Measurements from ENCODE around the gene MRPS18A.
"Not testable (repeated sequence)": the region's sequence is repeated elsewhere in the genome, so short reads cannot be mapped to it uniquely, and the experiment has no call there.

The MRPS18A gene

DNA sequence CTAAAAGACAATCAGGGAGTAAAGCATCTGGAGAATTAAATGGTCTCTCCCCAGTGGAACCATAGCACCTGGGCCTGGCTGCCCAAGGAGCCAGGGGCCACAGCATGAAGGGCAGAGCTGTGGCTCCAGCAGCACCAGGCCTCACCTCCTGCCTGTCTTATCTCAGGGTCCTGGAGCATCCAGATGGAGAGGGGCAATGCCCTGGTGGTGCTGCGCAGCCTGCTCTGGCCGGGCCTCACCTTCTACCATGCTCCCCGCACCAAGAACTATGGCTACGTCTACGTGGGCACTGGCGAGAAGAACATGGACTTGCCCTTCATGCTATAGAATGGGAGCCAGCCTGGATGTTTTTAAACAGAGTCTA, 17.0 kb downstream of the MRPS18A start:
- no peak for DNase-seq (ENCODE audit: low read depth)

DNA sequence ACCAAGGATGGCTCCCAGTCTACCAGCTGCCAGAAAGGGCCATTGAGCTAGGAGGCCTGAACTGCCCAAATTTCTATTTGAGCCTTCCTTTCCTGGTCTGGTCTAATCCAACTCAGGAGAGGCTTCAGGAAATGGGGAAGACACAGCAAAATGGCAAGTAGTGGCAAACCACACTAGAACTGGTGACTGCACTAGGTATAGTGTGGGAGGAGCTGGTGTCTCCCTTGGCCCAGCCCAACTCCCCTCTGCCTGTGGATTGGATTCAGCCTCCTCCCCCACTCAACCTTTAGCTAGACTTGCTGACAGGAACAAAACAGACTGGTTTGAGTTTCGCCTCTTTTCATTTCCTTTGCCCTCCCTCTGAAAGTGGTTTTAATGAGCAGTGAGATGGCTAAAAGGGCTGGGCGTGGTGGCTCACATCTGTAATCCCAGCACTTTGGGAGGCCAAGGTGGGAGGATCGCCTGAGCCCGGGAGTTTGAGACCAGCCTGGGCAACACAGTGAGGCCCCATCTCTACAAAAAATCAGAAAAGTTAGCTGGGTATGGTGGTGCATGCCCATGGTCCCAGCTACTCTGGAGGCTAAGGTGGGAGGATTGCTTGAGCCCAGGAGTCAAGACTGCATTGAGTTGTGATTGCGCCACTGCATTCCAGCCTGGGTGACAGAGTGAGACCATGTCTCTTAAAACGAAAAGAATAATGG, 17.5 kb downstream of the MRPS18A start:
- DNase-seq (ENCODE audit: low read depth), result no peak

DNA sequence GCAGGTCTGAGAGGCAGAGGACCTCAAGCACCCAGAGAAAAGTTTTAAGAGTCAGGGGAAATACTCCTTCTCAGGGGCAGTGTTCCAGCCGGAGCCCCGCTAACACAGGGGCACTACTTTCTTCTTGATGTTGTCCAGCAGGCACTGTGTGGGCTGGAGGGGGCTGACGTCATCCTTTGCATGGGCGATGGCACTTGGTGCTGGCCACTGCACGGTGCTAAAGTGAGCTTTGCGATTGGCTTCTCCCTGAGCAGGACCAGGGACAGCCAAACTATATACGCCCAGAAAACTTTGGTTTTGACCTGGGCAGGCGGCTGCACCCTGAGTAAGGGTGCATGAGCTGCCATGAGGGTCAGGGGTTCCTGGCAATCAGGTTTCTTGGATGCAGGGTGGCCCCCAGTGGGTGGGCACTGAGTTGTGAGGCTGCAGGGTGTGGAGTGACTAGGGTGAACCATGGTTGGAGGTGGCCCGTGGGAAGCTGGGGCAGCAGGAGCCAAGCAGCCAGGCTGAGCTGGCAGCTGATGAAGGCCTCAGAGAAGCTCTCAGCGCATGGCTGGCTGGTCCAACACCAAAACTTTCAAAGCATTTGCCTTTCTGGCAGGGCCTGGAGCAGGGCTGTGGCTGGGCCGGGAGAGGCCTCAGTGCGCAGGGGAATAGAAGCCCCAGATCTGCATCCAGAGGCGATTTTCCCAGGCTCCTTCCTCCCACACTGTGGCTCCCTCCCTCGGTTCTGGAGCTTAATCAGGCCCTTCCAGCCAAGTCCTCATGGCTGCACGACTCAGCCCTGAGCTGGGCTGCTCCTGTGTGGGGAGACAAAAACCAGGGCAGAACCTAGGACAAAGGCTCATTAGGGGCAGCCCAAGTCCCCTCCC, 18.3 kb downstream of the MRPS18A start:
- DNase-seq (ENCODE audit: low read depth), result no peak

DNA sequence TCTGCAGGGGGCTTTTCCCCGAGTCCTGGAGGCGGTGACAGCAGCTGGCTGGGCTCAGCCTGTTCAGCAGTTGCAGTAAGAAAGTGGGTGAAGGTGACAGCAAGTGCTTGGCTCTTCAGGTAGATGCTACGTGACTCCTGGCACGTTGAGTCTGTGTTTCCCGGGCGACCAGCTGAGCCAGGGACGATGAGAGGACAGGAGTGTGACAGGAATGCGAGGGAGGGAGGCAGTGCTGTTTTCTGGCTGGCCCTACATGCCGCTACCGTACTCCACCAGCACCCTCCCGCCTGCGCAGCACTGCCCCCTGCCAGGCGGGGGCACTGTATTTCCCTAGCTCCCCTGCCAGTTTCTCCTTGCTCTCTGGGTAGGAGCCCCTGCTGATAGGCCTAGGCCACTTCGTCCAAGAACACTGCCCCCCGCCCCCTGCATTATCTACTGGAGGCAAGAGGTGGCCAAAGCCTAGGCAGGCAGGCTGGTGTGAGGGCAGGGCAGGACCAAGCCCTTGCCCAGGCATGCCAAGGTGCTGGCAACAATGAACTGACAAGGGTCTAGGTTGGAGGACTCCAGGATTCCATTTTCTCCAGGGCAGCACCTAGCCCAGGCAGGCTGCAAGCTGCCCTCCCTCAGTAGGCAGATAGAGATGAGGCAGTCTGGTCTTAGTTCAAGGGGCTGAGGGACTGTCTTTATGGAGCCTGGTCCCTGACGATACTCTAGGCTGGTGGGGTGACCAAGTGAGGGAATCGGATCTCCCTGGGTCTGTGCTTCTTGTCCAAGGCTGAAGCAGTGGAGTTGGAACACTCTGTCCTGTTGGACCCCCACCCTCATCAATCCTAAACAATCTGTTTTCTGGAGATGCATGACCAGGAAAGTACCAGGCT, 19.2 kb downstream of the MRPS18A start:
- DNase-seq (ENCODE audit: low read depth), result peak; percentile 30

DNA sequence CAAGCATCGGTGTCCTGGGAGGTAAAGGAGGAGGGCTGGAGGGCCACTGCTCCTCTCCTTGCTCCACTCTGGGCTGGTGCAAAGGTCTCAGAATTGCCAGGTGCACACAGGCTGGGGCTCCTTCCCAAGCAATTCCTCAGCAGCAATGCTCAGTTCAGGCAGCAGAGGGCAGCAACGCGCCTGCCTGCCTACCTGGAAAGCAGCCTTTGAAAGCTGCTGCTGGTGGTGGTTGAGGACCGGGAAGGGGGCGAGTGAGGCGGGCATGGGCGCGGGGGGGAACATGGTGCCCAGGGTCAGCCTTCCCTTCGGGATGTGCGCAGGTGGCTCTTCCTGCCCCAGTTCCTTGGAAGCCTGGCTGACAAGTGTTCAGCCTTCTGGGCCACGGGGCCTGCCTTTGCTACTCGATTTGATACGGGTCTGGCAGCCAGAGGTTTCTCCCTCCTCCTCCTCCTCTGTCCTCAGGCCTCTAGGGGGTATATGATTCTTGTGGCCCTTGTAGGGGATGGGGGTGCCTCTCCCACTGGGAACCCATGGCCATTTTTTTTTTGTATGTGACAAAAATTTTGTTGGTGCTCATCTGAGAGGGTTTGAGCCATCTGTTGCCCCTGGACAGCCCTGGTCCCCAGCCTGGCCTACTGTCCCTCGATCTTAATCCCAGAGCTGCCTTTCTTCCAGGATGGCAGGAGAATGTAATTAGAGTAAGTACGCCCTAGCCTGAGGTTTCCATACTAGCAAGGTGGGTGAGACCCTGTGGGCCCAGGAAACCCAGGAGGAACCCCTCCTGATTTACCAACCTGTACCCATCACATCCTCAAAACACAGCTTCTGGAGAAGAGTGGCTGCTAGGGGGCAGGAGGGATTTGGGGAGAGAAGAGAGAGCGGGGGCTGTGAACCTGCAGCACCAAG, 20.1 kb downstream of the MRPS18A start:
- DNase-seq (ENCODE audit: low read depth), result peak; percentile 49

DNA sequence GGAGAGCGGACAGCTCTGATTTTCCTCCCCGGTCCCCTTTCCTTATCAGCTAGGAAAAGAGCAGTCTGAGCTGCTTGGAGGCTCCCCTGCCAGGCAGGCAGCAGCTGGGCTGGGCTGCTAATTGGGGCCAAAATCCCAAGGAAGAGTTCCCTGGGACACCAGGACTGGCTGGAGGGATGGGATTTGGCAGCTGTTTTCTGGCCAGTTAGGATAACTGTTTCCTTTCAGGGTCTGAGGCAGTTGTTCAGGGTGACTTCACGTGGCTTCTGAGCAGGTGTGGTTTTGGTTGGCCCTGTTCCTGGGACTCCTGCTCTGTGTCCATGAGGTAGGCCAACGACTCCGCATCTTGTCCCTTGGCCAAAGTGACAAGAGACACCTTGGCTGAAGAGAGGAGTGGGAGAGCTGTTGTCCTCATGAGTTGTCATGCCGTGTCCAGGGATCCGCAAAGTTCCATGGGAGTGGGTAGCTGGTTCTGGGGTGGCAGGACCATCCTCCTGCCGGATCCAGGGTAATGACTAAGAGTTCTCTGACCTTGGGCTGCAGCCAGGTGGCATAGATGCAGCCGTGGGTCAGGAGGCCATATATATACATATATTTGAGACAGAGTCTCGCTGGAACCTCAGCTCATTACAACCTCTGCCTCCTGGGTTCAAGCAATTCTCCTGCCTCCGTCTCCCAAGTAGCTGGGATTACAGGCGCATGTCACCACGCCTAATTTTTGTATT, 21.2 kb downstream of the MRPS18A start:
- DNase-seq (ENCODE audit: low read depth), result no peak

DNA sequence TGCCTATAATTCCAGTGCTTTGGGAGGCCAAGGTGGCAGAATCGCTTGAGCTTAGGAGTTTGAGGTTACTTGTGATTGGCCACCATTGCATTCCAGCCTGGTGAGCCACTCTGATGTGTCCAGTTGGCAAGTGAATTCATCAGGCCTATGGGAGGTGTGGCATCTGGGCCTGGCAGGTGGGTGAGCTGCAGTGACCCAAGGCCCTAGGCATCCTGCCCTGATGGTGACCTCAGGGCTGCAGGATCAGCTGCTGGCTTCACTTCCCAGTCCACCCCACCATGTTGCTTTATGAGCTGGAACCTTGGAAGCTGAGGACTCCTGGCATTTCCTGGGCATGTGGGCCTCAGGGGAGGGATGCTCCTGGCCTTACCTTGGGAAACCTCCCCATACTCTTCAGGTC, 22.2 kb downstream of the MRPS18A start:
- DNase-seq (ENCODE audit: low read depth), result no peak

DNA sequence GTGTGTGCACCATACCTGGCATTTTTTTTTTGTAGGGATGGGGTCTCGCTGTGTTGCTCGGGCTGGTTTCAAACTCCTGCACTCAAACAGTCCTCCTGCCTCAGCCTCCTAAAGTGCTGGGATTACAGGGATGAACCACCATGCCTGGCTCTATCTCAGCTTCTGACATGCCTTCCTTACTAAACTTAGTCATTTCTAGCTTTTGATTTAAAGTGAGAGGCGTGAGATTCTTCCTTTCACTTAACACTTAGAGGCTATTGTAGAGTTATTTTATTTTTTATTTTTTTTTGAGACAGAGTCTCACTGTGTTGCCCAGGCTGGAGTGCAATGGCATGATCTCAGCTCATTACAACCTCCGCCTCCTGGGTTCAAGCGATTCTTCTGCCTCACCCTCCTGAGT, 24.6 kb downstream of the MRPS18A start:
- not testable (repeated sequence) for DNase-seq (ENCODE audit: low read depth)

DNA sequence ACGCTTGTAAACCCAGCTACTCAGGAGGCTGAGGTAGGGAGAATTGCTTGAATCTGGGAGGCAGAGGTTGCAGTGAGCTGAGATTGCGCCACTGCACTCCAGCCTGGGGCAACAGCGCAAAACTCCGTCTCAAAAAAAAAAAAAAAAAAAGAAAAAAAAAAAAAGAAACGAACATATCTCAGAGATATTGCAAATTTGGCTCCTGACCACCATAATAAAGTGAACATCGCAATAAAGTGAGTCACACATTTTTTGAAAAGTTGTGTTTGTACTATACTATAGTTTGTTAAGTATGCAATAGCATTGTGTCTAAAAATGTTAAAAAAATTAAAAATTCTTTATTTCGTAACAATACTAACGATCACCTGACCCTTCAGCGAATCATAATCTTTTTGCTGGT, 29.4 kb downstream of the MRPS18A start:
- DNase-seq (ENCODE audit: low read depth), result no peak

DNA sequence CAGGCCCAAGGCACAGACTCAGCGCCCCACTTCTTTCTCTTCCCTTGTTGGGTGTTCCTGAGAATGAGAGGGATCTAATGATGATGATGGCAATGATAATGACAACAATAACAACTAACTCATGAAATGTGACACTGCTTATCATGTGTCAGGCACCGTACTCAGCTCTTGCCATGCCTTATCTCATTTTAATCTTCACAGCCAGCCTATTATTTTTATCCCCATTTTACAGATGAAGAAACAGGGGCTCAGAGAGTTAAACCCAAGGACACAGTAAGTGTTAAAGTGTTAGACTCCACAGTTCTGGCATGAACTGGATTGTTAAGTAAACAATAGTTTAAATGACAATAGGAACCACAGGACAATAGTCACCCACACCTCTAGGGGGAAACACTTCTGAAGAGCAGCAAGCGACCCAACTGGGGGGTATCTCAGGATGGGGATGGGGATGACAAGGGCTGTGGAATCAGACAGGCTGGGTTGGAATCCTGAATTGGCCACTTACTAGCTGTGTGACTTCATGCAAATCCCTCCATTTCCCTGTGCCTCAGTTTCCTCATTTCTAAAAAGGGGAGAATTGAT, 30.3 kb downstream of the MRPS18A start:
- no peak for DNase-seq (ENCODE audit: low read depth)

DNA sequence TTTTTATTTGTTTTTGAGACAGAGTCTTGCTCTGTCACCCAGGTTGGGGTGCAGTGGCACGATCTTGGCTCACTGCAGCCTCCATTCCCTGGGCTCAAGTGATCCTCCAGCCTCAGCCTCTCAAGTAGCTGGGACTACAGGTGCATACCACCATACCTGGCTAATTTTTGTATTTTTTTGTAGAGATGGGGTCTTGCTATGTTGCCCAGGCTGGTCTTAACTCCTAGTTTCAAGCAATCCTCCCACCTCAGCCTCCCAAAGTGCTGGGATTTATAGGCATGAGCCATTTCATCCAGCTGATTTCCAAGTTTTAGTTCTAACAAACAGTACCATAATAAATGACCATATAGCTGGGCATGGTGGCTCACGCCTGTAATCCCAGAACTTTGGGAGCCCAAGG, 34.8 kb downstream of the MRPS18A start:
- DNase-seq (ENCODE audit: low read depth), result not testable (repeated sequence)

DNA sequence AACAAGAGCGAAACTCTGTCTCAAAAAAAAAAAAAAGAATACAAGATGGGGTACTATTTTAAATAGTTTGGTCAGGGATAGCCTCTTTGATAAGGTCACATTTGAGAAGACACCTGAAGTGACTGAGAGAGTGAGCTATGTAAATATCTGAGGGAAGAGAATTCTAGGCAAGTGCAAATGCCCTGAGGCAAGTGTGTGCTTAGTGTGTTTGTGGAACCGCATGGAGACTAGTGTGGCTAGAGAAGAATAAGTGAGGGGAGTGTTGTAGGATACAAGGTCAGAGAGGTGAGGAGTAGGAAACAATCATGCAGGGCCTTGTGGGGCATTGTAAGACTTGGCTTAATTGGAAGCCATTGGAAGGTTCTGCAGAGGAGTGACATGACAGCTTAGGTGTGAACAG, 39.3 kb downstream of the MRPS18A start:
- no peak for DNase-seq (ENCODE audit: low read depth)

DNA sequence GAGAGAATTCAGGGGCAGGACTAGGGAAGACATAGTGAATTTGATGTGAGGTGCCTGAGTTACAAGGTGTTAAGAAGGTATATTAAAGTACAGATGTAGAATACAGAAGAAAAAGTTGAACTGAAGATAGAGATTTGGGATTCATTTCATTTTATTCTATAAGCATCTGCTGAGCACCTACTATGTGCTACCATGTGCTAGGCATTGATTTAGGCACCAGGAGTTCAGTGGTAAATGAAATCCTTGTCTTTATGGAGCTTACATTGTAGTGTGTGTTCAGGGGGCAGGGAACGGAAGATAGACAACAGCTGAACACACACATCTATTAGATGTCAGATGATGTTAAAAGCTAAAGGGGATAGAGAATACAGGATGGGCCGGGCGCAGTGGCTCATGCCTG, 40.0 kb downstream of the MRPS18A start:
- no peak for DNase-seq (ENCODE audit: low read depth)

DNA sequence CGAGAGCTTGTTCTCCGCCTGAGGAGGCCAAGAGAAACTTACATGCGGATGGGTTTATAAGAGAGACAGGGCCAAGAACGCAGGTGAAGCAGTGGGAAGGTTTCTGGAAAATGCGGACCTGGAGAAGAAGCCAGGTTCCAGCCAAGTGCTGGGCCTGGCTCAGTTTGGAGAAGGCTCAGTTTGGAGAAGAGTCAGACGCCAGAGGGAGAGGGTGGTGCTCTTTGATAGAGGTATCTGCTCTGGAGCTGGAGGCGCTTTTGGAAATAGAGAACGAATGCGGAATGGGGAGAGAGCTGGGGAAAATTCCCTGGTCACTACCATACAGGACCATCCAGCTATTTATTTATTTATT, 42.0 kb downstream of the MRPS18A start:
- DNase-seq (ENCODE audit: low read depth), result no peak

DNA sequence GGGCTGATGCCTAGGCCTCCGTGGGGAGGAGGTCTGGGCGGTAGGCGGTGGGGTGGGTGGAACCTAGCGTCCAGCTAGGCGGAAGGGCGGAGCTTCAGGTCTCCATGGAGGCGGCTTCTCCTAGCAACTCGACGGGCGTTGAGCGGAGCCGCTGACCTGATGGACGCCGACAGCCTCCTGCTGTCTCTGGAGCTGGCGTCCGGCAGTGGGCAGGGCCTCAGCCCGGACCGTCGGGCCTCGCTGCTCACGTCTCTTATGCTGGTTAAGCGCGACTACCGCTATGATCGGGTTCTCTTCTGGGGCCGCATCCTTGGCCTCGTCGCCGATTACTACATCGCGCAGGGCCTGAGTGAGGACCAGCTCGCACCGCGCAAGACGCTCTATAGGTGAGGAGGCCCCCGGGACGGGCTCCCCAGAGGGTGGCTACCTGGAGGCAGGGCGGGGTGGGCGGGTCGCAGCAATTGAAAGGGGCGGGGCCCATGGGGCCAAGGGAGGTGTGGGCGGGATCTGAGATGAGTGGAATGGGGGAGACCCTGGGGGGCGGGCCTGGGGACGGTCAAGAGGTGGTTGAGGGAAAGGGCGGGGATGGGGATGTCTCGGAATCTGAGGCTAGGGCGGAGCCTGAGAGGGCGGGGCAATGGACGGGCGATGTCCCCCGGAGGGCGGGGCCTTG, 42.5 kb downstream of the MRPS18A start, which contains the start of gene RSPH9:
TSS of gene RSPH9 (plus strand) at position 97 of the 673 bp plus-strand sequence. CDS start at position 160, 63 bp downstream.
- DNase-seq (ENCODE audit: low read depth), result peak; percentile 64

DNA sequence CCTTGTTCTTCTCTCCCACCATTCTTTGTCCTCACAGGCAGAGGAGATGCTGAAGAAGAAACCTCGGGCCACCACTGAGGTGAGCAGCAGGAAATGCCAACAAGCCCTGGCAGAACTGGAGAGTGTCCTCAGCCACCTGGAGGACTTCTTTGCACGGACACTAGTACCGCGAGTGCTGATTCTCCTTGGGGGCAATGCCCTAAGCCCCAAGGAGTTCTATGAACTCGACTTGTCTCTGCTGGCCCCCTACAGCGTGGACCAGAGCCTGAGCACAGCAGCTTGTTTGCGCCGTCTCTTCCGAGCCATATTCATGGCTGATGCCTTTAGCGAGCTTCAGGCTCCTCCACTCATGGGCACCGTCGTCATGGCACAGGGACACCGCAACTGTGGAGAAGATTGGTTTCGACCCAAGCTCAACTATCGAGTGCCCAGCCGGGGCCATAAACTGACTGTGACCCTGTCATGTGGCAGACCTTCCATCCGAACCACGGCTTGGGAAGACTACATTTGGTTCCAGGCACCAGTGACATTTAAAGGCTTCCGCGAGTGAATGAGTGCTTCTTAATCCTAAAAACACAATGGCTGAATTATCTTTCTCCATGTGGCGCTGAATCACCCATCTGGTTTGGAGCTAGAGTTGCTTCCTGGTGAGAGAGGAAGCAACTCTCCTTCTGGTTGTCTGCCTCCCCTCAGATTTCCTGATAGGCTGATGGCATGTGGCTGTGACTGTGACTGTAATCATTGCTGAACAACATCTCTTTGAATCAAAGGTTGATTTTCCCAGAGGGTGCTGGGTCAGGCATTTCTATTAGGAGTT, 47.4 kb downstream of the MRPS18A start:
- DNase-seq (ENCODE audit: low read depth), result no peak

DNA sequence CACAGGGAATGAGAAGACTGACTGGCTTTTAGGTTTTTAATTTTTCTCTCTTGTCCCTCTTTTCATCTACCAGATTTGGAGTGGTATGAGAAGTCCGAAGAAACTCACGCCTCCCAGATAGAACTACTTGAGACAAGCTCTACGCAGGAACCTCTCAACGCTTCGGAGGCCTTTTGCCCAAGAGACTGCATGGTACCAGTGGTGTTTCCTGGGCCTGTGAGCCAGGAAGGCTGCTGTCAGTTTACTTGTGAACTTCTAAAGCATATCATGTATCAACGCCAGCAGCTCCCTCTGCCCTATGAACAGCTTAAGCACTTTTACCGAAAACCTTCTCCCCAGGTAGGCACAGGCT, 51.3 kb downstream of the MRPS18A start:
- DNase-seq (ENCODE audit: low read depth), result no peak

DNA sequence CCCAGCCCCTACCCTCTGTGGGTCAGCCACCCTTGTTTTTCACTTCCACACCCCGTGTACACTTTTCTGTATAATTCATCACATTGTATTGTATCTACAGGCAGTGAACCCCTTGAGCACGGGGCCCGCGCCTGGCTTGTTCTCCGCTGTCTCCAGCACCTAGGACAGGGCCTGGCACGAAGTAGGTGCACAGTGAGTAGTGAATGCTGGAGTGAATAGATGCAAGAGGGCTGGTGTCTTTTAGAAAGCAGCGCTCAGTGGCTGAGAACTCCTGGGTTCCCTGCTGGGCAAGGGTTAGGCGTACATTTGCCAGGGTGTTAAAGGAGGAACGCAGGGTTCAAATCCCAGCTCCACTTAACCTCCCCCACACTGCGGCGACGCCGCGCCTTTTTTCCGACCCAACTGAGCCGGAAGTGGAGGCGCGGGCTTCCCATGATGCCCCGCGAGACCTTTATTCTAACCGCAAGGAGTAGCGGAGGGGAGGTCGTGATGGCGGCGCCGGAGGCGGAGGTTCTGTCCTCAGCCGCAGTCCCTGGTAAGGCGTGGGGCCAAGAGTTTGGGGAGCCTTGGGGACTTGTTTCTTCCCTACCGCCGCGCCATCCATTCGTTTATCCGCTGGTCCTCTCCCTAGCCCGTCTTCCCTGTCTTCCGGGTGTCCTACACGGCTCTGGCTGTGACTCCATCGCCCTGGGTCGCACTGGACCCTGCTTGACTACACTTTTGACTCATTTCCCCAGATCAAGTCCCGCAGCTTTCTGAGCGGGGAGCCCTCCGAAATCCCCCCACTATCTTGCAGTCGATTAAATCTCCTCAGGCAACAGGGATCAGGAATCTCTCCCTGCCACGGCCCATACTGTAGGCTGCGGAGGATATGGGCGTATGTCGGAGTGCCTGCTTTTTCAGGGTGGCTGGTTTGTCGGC, 51.9 kb downstream of the MRPS18A start, which contains the start of gene MAD2L1BP:
TSS of gene MAD2L1BP (plus strand) at position 454 of the 921 bp plus-strand sequence. CDS start at position 490, 36 bp downstream.
- DNase-seq (ENCODE audit: low read depth), result no peak

Data from fibroblast of the conjunctiva (primary cell).